Stimulated activated naive CD8-positive, alpha-beta T cell treated with anti-CD3 and anti-CD28 coated beads, Interleukin-15, Interleukin-2, amounts not matched to agents 100 ng/mL and 50 ng/mL, for 24 hours (primary cell): ENCODE measurements around the gene EEF2K.
"Not testable (repeated sequence)": the region's sequence is repeated elsewhere in the genome, so short reads cannot be mapped to it uniquely, and the experiment has no call there.

Source experiments
- H3K27ac Mint-ChIP-seq: one replicate; pipeline ENCODE4 v1.8.0; 2021; ENCODE audit warnings: mild to moderate bottlenecking, mixed read lengths
- H3K27me3 Mint-ChIP-seq: one replicate; pipeline ENCODE4 v1.8.0; 2021; ENCODE audit warnings: mixed read lengths
- H3K36me3 Mint-ChIP-seq: one replicate; pipeline ENCODE4 v1.8.0; 2021; ENCODE audit warnings: low read depth, mixed read lengths
- H3K4me1 Mint-ChIP-seq: one replicate; pipeline ENCODE4 v1.8.0; 2021; ENCODE audit warnings: low read depth, mixed read lengths
- H3K4me3 Mint-ChIP-seq: one replicate; pipeline ENCODE4 v1.8.0; 2021; ENCODE audit warnings: mild to moderate bottlenecking, mixed read lengths
- H3K9me3 Mint-ChIP-seq: one replicate; pipeline ENCODE4 v1.8.0; 2021; ENCODE audit warnings: mixed read lengths

EEF2K gene

DNA sequence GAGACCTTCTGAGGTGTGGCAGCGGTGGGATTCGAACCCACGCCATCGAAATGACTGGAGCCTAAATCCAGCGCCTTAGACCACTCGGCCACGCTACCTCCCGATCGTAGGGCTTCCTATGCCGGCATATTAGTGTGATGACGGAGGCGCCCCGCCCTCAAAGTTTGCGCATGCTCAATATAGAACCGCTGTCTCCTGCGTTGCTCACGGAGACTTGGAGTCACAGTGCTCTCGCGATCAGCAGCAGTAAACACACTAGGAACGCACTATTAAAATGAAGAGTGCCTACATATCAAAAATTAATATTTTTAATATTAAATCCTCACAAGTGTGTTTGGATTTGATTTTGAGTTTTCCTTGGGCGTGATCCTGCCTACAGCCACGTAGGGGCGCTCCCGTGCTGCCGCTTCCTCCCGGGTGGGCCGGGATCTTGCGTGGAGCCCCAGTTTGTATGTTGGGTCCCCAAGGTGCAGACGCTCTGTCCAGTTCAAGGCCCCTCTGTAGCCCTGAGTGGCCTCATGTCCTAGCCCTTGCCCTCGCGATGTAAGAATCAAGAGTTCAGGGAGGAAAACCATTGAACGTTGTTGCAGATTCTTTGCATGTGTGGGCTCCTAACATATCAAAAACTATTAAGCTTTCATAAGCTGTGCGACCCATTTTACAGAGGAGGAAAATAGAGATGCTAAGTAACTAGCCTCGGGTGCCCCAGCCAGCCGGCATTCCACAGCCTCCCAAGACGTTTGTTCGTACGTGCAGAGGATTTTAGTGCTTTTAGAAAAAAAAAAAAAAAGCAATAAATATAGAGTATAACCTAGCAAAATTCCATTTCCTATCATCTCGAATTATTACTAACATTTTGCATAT lies 10.2 kb upstream of the EEF2K start:
- H3K4me3 Mint-ChIP-seq = peak overlapping the region; percentile 85
- H3K36me3 Mint-ChIP-seq = peaks cover 4% of the 10 kb centered on the region
- peaks cover 54% of the 10 kb centered on the region for H3K4me1 Mint-ChIP-seq
- H3K9me3 Mint-ChIP-seq = peaks cover 8% of the 10 kb centered on the region
- peaks cover 3% of the 10 kb centered on the region for H3K27me3 Mint-ChIP-seq
- peak overlapping the region; percentile 97 for H3K27ac Mint-ChIP-seq

GRCh38 chr16:22196559-22197168 lies 9.4 kb upstream of the EEF2K start:
- H3K4me1 Mint-ChIP-seq = peaks cover 48% of the 10 kb centered on the region
- H3K4me3 Mint-ChIP-seq = peak overlapping the region; percentile 85
- H3K27me3 Mint-ChIP-seq, H3K27ac Mint-ChIP-seq, H3K36me3 Mint-ChIP-seq, H3K9me3 Mint-ChIP-seq: not testable (repeated sequence)

DNA sequence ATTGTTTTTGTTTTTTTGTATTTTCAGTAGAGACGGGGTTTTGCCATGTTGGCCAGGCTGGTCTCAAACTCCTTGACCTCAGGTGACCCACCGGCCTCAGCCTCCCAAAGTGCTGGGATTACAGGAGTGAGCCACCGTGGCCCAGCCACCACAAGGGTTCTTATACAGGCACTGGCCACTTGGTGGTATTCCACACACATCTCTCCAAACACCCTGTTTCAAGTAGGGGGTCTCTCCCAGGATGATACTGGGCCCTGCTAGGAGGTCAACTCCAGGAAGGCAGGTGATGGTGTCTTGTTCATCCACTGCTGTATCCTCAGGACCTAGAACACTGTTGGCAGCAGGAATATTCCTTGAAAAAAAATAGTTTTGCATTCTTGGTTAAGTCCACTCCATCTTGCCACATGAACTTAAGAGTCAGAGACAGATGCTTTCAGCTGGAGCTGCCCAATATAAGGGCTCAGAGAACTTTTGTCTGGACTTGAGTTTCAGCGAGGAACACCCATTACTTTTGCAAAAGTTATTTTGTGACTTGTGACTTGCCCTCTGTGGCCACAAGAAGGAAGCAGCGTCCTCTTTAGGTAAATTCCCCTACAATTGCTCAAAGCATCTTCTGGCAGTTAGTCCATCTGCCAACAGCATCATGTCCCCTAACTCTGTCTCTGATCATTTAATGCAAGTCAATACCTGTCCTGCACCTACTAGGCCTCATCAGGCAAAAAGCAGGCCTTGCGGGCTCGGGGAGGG lies 7.4 kb upstream of the EEF2K start:
- peaks cover 3% of the 10 kb centered on the region for H3K36me3 Mint-ChIP-seq
- H3K27me3 Mint-ChIP-seq = peaks cover 3% of the 10 kb centered on the region
- H3K27ac Mint-ChIP-seq = no peak overlapping the region
- H3K9me3 Mint-ChIP-seq = peaks cover 4% of the 10 kb centered on the region
- peaks cover 28% of the 10 kb centered on the region for H3K4me1 Mint-ChIP-seq
- H3K4me3 Mint-ChIP-seq = no peak overlapping the region

- H3K27ac Mint-ChIP-seq = no peak overlapping the region
These were observed 3.8 kb upstream of the EEF2K start for GRCh38 chr16:22202261-22202637.

DNA sequence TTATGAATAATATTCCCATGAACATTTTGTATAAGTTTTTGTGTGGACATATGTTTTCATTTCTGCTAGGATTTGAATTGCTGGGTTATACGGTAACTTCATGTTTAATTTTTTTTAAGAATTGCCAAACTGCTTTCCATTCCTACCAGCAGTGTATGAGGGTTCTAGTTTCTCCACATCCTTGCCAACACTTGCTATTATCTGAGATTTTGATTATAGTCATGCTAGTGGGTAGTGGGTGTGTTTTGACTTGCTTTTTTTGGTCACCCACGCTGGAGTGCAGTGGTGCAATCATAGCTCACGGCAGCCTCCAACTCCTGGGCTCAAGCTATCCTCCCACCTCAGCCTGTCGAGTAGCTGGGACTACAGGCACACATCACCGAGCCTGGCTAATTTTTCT lies 3.0 kb upstream of the EEF2K start:
- Mint-ChIP-seq H3K27me3 (no peaks in the 10 kb centered on the region), H3K4me1 (peaks cover 22% of the 10 kb centered on the region), H3K36me3 (peaks cover 6% of the 10 kb centered on the region), H3K27ac (no peak overlapping the region), H3K4me3 (no peak overlapping the region), H3K9me3 (no peaks in the 10 kb centered on the region)

More at GRCh38 chr16:22202261-22202637, 3.8 kb upstream of the EEF2K start:
- Mint-ChIP-seq H3K36me3 (no peaks in the 10 kb centered on the region), H3K9me3 (no peaks in the 10 kb centered on the region), H3K4me3 (no peak overlapping the region), H3K4me1 (peaks cover 14% of the 10 kb centered on the region), H3K27me3 (no peaks in the 10 kb centered on the region)

GRCh38 chr16:22204091-22204655 lies 1.9 kb upstream of the EEF2K start:
- Mint-ChIP-seq H3K27me3 (no peaks in the 10 kb centered on the region), H3K27ac (peak overlapping the region; percentile 16), H3K4me1 (peaks cover 30% of the 10 kb centered on the region), H3K9me3 (no peaks in the 10 kb centered on the region), H3K4me3 (no peak overlapping the region), H3K36me3 (peaks cover 6% of the 10 kb centered on the region)

GRCh38 chr16:22205577-22206012 lies 483 bp upstream of the EEF2K start:
- Mint-ChIP-seq H3K4me3 (peak overlapping the region; percentile 99), H3K9me3 (no peaks in the 10 kb centered on the region), H3K4me1 (peaks cover 44% of the 10 kb centered on the region), H3K36me3 (peaks cover 18% of the 10 kb centered on the region), H3K27ac (peak overlapping the region; percentile 79), H3K27me3 (no peaks in the 10 kb centered on the region)

DNA sequence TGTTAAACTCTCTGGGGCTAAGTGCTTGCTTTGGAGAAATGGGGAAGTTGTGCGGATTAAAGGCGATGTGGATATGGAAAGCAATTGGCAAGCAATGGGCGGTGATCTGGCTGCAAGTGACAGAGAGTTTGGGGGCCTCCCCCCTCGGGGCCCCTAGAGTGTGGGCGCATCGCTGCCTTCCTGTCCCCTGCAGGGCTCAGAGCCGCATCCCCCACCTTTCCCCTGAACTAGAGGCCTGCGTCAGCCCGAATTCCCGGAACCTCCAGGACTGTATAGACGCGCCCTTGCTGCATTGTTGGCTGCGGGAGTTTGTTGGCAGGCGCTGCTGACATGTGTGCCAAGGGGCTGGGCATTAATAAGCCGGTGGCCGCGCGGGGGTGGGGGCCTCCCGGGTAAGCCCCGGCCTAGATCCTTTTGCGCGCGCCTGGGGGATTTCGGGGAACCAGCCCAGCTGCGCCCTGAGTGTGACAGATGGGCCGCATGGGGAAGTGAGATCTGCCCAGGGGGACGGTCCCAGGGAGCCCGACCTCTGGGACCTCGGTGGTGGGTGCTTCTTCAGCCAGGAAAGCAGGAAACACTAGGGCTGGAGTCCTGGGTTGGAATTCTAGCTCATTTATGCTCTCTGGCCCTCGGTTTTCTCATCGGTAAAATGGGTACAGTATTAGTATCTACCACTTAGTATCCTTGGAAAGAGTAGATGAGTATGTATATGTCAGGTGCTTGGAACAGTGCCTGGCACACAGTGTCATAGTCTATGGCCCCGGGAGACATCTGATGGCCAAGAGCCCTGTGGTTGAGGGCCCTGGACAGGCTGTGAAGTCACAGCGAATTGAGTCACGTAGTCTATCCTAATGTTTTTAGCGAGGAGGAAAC lies 1.0 kb downstream of the EEF2K start:
- peaks cover 52% of the 10 kb centered on the region for H3K4me1 Mint-ChIP-seq
- H3K4me3 Mint-ChIP-seq = peak overlapping the region; percentile 99
- no peaks in the 10 kb centered on the region for H3K27me3 Mint-ChIP-seq
- H3K27ac Mint-ChIP-seq = peak overlapping the region; percentile 99
- H3K36me3 Mint-ChIP-seq = peaks cover 25% of the 10 kb centered on the region
- H3K9me3 Mint-ChIP-seq = no peaks in the 10 kb centered on the region

DNA sequence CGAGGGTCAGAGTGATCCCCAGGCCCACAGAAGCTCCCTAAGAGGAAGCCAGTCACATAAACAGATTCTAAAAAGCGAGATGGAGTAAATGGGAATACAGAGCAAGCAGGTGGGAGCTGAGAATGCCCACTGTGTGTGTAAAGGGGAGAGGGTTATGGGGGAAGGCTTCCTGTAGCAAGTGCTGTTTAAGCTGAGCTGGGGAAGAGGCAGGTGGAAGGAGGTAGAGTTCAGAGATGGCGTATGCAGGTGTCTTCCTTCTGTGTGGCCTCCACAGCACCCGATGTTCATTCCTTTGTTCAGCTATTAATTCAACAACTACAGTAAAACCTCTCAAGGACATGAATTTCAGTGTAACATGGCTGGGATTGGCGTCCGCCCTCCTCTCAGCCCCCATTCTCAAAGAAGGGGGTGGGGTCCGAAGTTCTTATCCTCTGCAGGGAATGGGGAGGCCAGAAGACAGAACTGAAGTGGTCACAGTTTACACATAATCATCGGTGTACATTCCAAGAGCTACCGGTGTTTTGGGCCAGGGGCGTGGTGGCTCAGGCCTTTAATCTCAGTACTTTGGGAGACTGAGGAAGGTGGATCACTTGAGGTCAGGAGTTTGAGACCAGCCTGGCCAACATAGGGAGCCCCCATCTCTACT lies 1.8 kb downstream of the EEF2K start:
- Mint-ChIP-seq H3K4me3 (peak overlapping the region; percentile 99), H3K4me1 (peaks cover 52% of the 10 kb centered on the region), H3K27me3 (no peaks in the 10 kb centered on the region), H3K9me3 (no peaks in the 10 kb centered on the region), H3K27ac (peak overlapping the region; percentile 99), H3K36me3 (peaks cover 30% of the 10 kb centered on the region)

DNA sequence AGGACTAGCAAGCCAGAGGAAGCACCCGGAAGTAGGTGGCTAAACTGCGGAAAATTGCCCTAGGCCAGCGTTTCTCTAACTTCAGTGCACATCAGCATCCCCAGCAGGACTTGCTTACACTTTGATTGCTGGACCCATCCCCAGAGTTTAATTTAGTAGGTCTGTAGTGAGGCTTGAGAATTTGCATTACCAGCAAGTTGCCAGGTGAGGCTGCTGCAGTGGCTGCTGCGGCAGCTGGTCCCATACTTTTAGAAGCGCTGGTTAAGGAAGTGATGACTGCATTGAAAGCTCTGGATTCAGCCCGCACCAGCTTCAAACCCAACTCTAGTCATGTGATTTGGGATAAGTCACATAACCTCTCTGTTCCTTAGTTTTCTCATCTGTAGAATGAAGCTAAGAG lies 4.2 kb downstream of the EEF2K start:
- Mint-ChIP-seq H3K36me3 (peaks cover 39% of the 10 kb centered on the region), H3K9me3 (no peaks in the 10 kb centered on the region), H3K4me3 (no peak overlapping the region), H3K27me3 (no peaks in the 10 kb centered on the region), H3K4me1 (peaks cover 63% of the 10 kb centered on the region), H3K27ac (no peak overlapping the region)

GRCh38 chr16:22210854-22211253 lies 4.8 kb downstream of the EEF2K start:
- H3K27ac Mint-ChIP-seq = no peak overlapping the region

GRCh38 chr16:22213236-22213635 lies 7.2 kb downstream of the EEF2K start:
- H3K27me3 Mint-ChIP-seq = no peaks in the 10 kb centered on the region
- H3K36me3 Mint-ChIP-seq = peaks cover 38% of the 10 kb centered on the region
- peaks cover 61% of the 10 kb centered on the region for H3K4me1 Mint-ChIP-seq
- no peak overlapping the region for H3K4me3 Mint-ChIP-seq
- no peaks in the 10 kb centered on the region for H3K9me3 Mint-ChIP-seq
- no peak overlapping the region for H3K27ac Mint-ChIP-seq

More at GRCh38 chr16:22210854-22211253, 4.8 kb downstream of the EEF2K start:
- H3K9me3 Mint-ChIP-seq = no peaks in the 10 kb centered on the region
- peaks cover 60% of the 10 kb centered on the region for H3K4me1 Mint-ChIP-seq
- peaks cover 39% of the 10 kb centered on the region for H3K36me3 Mint-ChIP-seq
- no peak overlapping the region for H3K4me3 Mint-ChIP-seq
- no peaks in the 10 kb centered on the region for H3K27me3 Mint-ChIP-seq

DNA sequence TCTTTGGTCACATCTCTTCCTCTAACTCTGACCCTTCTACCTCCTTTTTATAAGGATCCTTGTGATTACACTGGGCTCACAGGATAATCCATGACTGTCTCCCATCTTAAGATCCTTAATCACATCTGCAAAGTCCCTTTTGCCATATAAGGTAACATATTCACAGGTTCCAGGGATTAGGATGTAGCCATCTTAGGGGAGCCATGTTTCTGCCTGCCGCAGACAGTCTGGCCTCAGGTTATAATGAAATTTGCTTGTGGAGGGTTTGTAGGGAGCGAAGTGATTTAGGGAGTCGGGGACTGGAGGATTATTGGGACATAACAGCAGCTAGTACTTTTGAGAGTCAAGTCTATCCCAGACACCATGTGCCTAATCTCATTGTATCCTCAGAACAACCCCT lies 7.7 kb downstream of the EEF2K start:
- H3K36me3 Mint-ChIP-seq = peaks cover 38% of the 10 kb centered on the region
- H3K9me3 Mint-ChIP-seq = no peaks in the 10 kb centered on the region
- H3K4me1 Mint-ChIP-seq = peaks cover 56% of the 10 kb centered on the region
- H3K27ac Mint-ChIP-seq = no peak overlapping the region
- no peaks in the 10 kb centered on the region for H3K27me3 Mint-ChIP-seq
- no peak overlapping the region for H3K4me3 Mint-ChIP-seq

GRCh38 chr16:22214402-22214801 lies 8.3 kb downstream of the EEF2K start:
- peaks cover 50% of the 10 kb centered on the region for H3K4me1 Mint-ChIP-seq
- no peaks in the 10 kb centered on the region for H3K27me3 Mint-ChIP-seq
- H3K27ac Mint-ChIP-seq = no peak overlapping the region
- H3K36me3 Mint-ChIP-seq = peaks cover 35% of the 10 kb centered on the region
- no peaks in the 10 kb centered on the region for H3K9me3 Mint-ChIP-seq
- H3K4me3 Mint-ChIP-seq = no peak overlapping the region
